Endodermal cell (in vitro differentiated cells): ENCODE results near the gene ARID5B. TPM values are rescaled to one million over a fixed set of nuclear protein-coding genes. Genes with fewer than 3 reads are reported as not detected.

Experiments used
- DNase-seq: peaks from one replicate; pipeline ENCODE4 v3.0.0-alpha.2; 2017
- H3K27ac ChIP-seq: 2 replicates; pipeline ENCODE4 v1.5.1; 2013; ENCODE audit warnings: mild to moderate bottlenecking, low read depth, low read length, moderate library complexity
- H3K27me3 ChIP-seq: 2 replicates; pipeline ENCODE4 v1.6.1; 2013; ENCODE audit warnings: mild to moderate bottlenecking, low read length, moderate library complexity; ENCODE audit not compliant: insufficient read depth, control insufficient read depth, poor library complexity, severe bottlenecking
- H3K36me3 ChIP-seq: 2 replicates; pipeline ENCODE4 v1.7.0; 2013; ENCODE audit warnings: mild to moderate bottlenecking, low read length, moderate library complexity; ENCODE audit not compliant: control insufficient read depth, insufficient read depth
- H3K4me1 ChIP-seq: one replicate; pipeline ENCODE4 v1.7.0; 2013; ENCODE audit warnings: low read length; ENCODE audit not compliant: control insufficient read depth, insufficient read depth
- H3K4me3 ChIP-seq: 2 replicates; pipeline ENCODE4 v1.5.1; 2013; ENCODE audit warnings: mild to moderate bottlenecking, low read length, moderate library complexity
- H3K9ac ChIP-seq: 2 replicates; pipeline ENCODE4 v1.6.1; 2013; ENCODE audit warnings: mild to moderate bottlenecking, low read length, moderate library complexity; ENCODE audit not compliant: poor library complexity, severe bottlenecking; ENCODE audit errors: extremely low read depth
- H3K9me3 ChIP-seq: 2 replicates; pipeline ENCODE4 v1.6.1; 2013; ENCODE audit warnings: mild to moderate bottlenecking, low read length, moderate library complexity; ENCODE audit not compliant: control insufficient read depth
- H3K27ac Mint-ChIP-seq: 2 replicates; pipeline ENCODE4 v1.8.0; 2020; ENCODE audit warnings: mixed read lengths
- H3K27me3 Mint-ChIP-seq: 2 replicates; pipeline ENCODE4 v1.8.0; 2021; ENCODE audit warnings: mild to moderate bottlenecking, mixed read lengths; ENCODE audit not compliant: insufficient read depth
- H3K36me3 Mint-ChIP-seq: 2 replicates; pipeline ENCODE4 v1.8.0; 2020; ENCODE audit warnings: low read depth, mixed read lengths
- H3K4me1 Mint-ChIP-seq: 2 replicates; pipeline ENCODE4 v1.8.0; 2020; ENCODE audit warnings: mixed read lengths
- H3K4me3 Mint-ChIP-seq: 2 replicates; pipeline ENCODE4 v1.8.0; 2020; ENCODE audit warnings: mild to moderate bottlenecking, moderate library complexity, mixed read lengths
- H3K9me3 Mint-ChIP-seq: 2 replicates; pipeline ENCODE4 v1.8.0; 2020; ENCODE audit warnings: mild to moderate bottlenecking, mixed read lengths
- WGBS, 2 experiments: methylation state at CpG; one replicate each; pipeline versions ENCODE4 v1.1.5 to v1.1.7; 2013; ENCODE audit warnings: missing lambda C conversion rate in 2 of 2, mixed read lengths in 1 of 2; ENCODE audit not compliant: insufficient coverage in 1 of 2, insufficient read length in 1 of 2; 5-methylcytosine and 5-hydroxymethylcytosine counted together
- total RNA-seq, 2 donors: library from RNA; stranded (reverse); fragmentation: NEBNext Ultra II Directional in 1 of 2; extraction: Animal tissue kit (Norgen Biotek cat#: 25700) in 1 of 2; gene quantifications; 2 replicates in 1 of 2; 3 replicates in 1 of 2; pipeline ENCODE4 v1.2.1, GENCODE V29; 2021
- TF ChIP-seq, protein P1 (sequence below): fragments of 200-600 bp; sonication (generic); conservative IDR thresholded peaks from 2 replicates; pipeline ENCODE4 v1.5.0; 2021; ENCODE audit warnings: antibody characterized with exemption, mild to moderate bottlenecking

Gene ARID5B
- total RNA-seq, 2 donors from 2014 or later: 1.2 to 1.8 TPM

DNA sequence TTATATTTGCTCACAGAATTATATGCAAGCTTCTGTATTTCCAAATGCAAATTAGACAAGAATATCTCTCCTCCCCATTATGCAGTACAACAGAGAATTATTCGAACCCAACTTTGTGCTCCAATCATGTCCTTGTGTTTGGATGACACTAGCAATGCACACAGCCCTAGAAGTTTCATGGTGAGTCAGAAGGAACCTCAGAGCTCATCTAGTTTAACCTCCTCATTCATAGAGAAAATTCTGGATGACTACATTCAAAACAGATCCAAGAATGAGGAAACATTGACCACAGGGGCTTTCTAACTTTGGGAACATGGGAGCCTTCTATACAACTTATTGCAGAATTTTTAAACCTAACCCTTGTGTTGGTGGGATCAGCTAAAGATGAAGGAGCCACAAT, 12.8 kb upstream of the ARID5B start:
- Histone ChIP-seq H3K27ac (no peak overlapping the region), H3K4me1 (no peaks in the 10 kb centered on the region), H3K27me3 (no peaks in the 10 kb centered on the region), H3K9me3 (no peaks in the 10 kb centered on the region), H3K36me3 (no peaks in the 10 kb centered on the region), H3K9ac (no peak overlapping the region), H3K4me3 (no peak overlapping the region)
- Mint-ChIP-seq H3K27ac (no peak overlapping the region), H3K4me1 (peaks cover 10% of the 10 kb centered on the region), H3K36me3 (no peaks in the 10 kb centered on the region), H3K27me3 (peaks cover 7% of the 10 kb centered on the region), H3K4me3 (no peak overlapping the region), H3K9me3 (no peaks in the 10 kb centered on the region)
- DNase-seq: no peak
- TF ChIP-seq, protein P1, sequence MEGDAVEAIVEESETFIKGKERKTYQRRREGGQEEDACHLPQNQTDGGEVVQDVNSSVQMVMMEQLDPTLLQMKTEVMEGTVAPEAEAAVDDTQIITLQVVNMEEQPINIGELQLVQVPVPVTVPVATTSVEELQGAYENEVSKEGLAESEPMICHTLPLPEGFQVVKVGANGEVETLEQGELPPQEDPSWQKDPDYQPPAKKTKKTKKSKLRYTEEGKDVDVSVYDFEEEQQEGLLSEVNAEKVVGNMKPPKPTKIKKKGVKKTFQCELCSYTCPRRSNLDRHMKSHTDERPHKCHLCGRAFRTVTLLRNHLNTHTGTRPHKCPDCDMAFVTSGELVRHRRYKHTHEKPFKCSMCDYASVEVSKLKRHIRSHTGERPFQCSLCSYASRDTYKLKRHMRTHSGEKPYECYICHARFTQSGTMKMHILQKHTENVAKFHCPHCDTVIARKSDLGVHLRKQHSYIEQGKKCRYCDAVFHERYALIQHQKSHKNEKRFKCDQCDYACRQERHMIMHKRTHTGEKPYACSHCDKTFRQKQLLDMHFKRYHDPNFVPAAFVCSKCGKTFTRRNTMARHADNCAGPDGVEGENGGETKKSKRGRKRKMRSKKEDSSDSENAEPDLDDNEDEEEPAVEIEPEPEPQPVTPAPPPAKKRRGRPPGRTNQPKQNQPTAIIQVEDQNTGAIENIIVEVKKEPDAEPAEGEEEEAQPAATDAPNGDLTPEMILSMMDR: no peak
- 83 to 84% methylated on average over 1 of the region's 1 CpG for WGBS, 2 experiments

DNA sequence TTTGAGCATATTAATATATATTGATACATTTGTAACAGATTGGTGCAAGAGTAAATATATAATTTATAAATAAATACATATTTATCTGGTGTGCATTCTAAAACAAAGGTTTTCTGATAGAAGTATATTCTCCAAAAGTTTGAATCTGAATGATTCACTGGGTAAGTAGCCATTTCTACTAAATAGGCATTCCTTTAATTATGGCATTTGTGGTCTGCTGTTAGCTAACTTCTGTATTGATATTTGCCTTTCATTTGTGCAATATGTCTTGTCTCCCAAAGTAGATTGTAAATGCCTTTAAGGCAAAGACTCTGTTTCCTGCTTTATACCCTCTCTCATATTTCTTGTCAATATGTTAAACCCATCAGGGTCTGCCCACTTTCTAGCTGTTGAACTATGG, 11.1 kb upstream of the ARID5B start:
- no peaks in the 10 kb centered on the region for H3K9me3 Mint-ChIP-seq
- no peak overlapping the region for H3K4me3 Mint-ChIP-seq
- H3K27ac Mint-ChIP-seq: no peak overlapping the region
- Histone ChIP-seq H3K4me1 (no peaks in the 10 kb centered on the region), H3K9ac (no peak overlapping the region), H3K36me3 (no peaks in the 10 kb centered on the region), H3K27me3 (no peaks in the 10 kb centered on the region), H3K27ac (no peak overlapping the region), H3K4me3 (no peak overlapping the region), H3K9me3 (no peaks in the 10 kb centered on the region)
- TF ChIP-seq, protein P1: no peak
- no peak for DNase-seq
- H3K27me3 Mint-ChIP-seq: peaks cover 5% of the 10 kb centered on the region
- H3K4me1 Mint-ChIP-seq: peaks cover 10% of the 10 kb centered on the region
- no peaks in the 10 kb centered on the region for H3K36me3 Mint-ChIP-seq

DNA sequence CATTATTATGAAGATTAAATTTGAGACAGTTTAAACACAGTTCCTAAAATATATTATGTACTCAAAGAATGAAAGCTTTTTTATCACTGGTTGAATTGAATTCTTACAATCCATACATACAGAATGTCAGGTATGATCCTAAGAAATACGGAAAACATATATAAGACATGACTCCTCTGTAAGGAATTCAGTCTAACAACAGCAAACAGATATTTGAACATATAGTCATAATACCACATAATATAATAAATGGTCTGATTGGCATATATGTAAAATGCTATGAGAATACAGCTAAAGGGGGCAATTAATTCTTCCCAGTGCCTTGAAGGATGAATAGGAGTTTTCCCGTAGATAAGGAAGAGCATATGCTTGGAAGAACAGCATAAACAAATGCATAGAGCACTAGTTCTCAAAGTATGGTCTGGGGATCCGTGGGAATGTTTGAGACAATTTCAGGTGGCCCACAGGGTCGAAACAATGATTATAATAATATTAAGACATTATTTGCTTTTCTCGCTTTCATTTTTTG, 10.6 kb upstream of the ARID5B start:
- H3K4me1 Mint-ChIP-seq: peaks cover 10% of the 10 kb centered on the region
- Histone ChIP-seq H3K4me3 (no peak overlapping the region), H3K4me1 (no peaks in the 10 kb centered on the region), H3K36me3 (no peaks in the 10 kb centered on the region), H3K27me3 (no peaks in the 10 kb centered on the region), H3K9ac (no peak overlapping the region), H3K9me3 (no peaks in the 10 kb centered on the region), H3K27ac (no peak overlapping the region)
- TF ChIP-seq, protein P1: no peak
- WGBS, 2 experiments: 85 to 95% methylated on average over 2 to 3 of the region's 5 CpGs
- H3K4me3 Mint-ChIP-seq: no peak overlapping the region
- H3K36me3 Mint-ChIP-seq: no peaks in the 10 kb centered on the region
- no peak for DNase-seq
- no peaks in the 10 kb centered on the region for H3K9me3 Mint-ChIP-seq
- no peak overlapping the region for H3K27ac Mint-ChIP-seq
- H3K27me3 Mint-ChIP-seq: peaks cover 5% of the 10 kb centered on the region
